ENCODE results near the gene NCKIPSD.

DNA sequence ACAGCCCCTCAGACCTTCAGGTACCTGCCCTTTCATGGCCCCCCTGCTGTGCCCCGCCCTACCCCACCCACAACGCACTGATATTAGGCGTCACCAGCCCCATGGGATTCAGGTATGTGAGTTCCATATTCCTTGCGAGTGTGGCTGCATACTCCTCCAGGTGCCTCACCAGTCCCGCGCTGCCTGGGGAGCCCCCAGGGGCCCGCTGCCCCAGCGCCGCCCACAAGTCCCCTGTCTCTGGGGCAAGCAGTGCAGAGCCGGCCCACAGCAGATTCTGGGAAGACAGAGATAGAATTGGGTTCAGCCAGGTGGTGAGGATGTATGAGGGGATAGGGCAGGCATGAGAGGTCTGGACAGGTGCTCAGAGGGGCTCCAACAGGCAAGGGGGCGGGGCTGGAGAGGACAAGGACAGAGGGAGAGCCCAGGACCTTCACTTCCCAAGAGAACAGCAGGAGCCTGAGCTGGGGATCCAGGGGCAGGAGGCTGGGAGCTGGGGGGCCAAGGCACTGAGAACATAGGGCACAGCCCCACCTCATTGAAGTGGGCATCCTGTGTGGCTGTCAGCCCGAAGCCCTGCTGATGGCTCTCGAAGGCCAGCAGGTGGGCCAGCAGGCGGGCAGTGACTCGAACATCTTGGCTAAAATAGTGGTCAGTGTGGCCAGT, 37.4 kb downstream of the NCKIPSD start:
- TF ChIP-seq CTCF (IDR thresholded peaks at IDR 0.05) (no peak), POLR2A (IDR thresholded peaks at IDR 0.05) (no peak)
